HG03520 (cell line): Measurements from ENCODE around the gene NDUFB7.
A peak's percentile ranks its signal among the peaks of the same experiment; 100 is the strongest.
"Not testable (repeated sequence)": the region's sequence is repeated elsewhere in the genome, so short reads cannot be mapped to it uniquely, and the experiment has no call there.

ENCODE experiments used
- ATAC-seq: cut with Tn5 transposase; IDR thresholded peaks from one replicate; pipeline ENCODE4 v1.9.1; 2021; ENCODE audit warnings: mild to moderate bottlenecking, moderate library complexity; ENCODE audit not compliant: unreplicated experiment

The NDUFB7 gene

DNA sequence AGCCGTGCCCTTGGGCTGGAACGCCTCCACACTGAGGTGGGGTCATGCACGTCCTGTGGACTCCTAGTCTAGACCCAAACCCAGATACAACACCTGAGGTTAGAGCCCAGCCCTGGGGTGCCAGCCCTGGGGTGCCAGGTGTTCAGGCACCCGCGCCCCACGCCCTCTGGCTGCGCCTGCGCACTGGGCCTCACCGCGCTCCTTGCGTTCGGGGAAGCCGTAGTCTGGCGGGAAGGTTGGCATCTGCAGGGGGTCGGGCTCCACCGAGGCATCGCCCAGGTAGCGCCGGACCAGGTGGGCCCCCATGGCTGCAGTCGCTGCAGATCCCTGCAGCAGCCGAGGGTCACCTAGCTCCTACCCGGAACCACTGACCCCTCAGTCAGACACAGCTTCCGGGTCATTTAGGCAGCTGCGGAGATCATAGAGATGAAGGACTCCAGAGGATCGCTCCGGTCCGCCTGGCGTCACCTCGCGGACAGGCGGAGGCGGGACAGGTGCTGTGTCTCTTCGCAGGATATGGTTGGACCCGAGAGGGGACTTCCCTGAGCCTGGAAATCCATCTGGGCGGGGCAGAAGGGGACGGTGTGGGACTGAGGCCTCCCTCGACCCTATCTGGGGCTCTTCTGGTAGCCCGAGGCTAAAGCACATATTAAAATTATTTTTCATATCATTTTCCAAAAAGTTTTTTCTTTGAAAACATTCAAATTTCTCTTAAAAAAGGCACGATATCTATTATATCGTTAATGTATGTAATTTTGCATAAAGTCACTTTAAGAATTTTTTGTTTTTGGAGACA, at the start of gene NDUFB7:
TSS of gene NDUFB7 (minus strand) at position 372 of the 796 bp plus-strand sequence. CDS start at position 306, 66 bp downstream.
- peak; percentile 65 for ATAC-seq

- ATAC-seq = no peak
These were observed 47.5 kb upstream of the NDUFB7 start for GRCh38 chr19:14619404-14619803.

DNA sequence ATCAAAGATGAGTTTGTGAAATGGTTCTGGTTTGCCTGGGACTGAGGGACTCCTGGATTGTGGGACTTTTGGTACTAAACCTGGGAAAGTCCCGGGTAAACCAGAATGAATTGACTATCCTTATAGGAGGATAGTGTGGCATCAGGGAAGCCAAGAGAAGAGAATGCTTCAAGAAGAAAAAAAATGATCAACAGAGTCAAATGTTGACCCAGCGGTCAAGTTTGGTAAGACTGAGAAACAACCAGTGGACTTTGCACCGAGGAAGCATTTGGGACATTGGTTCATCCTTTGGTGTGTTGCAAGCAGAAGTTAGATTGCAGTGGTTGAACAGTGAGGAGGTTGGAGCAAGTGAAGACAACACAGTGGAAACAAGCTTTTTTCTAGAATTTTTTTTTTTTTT, 44.5 kb upstream of the NDUFB7 start:
- no peak for ATAC-seq

GRCh38 chr19:14615623-14616022, 43.8 kb upstream of the NDUFB7 start:
- ATAC-seq = no peak

DNA sequence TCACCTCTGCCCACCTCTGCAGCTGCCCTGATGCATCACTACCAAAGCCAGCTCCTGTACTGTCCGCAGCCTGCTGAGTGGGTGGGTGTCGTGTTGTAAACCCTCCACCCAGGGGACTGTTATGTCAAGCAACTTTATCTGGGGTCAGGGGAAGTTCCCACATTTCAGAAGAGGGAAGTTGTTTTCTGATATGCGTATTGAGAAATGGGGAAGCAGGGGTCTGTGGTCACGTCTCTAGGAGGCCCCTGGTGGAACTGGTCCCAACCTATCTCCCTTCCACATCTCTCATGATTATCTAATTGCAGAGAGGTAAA, 42.2 kb upstream of the NDUFB7 start:
- no peak for ATAC-seq

- ATAC-seq = not testable (repeated sequence)
These were observed 41.7 kb upstream of the NDUFB7 start for GRCh38 chr19:14613399-14614098.

GRCh38 chr19:14612657-14613056, 40.8 kb upstream of the NDUFB7 start:
- no peak for ATAC-seq

- ATAC-seq = not testable (repeated sequence)
These were observed 40.4 kb upstream of the NDUFB7 start for GRCh38 chr19:14612242-14612641.

- no peak for ATAC-seq
These were observed 39.2 kb upstream of the NDUFB7 start for GRCh38 chr19:14611051-14611450.

GRCh38 chr19:14606627-14607026, 34.8 kb upstream of the NDUFB7 start:
- no peak for ATAC-seq

- ATAC-seq = peak; percentile 64
These were observed 32.1 kb upstream of the NDUFB7 start for GRCh38 chr19:14603990-14604387.

GRCh38 chr19:14599548-14600147, 27.8 kb upstream of the NDUFB7 start:
- no peak for ATAC-seq

DNA sequence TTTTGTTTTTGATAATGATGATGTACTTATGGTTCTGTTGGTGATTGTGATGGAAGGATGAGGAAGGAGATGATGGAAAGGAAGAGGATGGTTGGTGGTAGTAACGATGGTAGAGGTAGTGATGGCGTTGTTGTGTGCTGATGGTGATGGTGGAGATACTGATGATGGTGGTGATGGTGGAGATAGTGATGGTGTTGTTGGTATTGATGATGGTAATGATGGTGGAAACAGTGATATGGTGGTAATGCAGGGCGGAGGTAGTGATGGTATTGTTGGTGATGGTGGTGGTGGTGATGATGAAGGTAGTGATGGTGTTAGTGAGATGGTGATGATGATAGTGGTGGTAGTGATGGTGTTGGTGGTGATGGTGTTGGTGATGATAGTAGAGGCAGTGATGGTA, 23.7 kb upstream of the NDUFB7 start:
- no peak for ATAC-seq

- ATAC-seq = not testable (repeated sequence)
These were observed 17.6 kb upstream of the NDUFB7 start for GRCh38 chr19:14589433-14589832.

DNA sequence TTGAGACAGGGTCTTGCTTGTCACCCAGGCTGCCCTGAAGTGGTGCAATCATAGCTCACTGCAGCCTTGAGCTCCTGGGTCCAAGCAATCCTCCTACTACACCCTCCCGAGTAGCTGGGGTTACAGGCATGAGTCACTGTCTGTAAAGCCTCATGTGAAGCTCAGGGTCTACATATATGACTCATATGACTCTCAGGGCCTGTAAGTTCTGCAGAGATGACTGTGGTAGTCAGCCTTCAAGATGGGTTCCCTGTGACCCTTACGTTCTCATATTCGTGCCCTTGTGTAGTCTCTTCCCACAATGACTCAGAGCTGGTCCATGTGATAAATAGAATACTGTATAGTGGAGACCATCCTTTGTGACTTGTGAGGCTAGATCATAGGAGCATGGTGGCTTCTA, 13.3 kb upstream of the NDUFB7 start:
- peak; percentile 65 for ATAC-seq

- not testable (repeated sequence) for ATAC-seq
These were observed 12.5 kb upstream of the NDUFB7 start for GRCh38 chr19:14584372-14584771.

GRCh38 chr19:14582894-14583340, 11.1 kb upstream of the NDUFB7 start, which contains the start of gene CLEC17A:
CLEC17A (plus strand) TSS chr19:14583084; CDS start chr19:14583161, 77 bp downstream.
- no peak for ATAC-seq

DNA sequence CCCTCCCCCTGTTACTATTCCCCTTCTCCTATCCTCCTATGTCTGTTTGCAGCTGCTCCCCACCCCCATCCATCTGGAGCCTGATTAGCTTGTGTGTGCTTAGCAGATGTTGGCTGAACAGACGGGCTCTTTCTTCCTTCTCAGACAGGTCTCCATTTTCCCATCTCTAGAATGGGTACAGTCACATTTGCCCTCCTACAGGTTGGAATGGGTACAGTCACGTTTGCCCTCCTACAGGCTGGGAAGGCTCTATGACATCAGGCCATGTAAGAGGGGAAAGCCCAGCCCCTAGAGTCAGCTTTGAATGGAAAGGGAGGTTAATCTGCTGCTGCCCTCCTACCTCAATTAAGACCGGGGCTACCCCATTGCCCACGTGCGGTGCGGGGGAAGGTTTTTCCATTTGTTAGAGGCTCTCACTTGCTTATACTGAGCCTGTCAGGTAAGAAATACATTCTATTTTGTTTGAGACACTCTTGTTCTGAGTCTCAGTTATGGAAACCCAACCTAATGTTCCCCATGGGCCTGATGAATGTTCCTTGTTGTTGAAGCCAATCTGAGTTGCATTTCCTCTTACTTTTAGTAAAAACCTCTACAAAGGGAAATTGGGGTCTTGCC, 8.9 kb upstream of the NDUFB7 start:
- no peak for ATAC-seq

- ATAC-seq = no peak
These were observed 6.1 kb upstream of the NDUFB7 start for GRCh38 chr19:14577885-14578427.

DNA sequence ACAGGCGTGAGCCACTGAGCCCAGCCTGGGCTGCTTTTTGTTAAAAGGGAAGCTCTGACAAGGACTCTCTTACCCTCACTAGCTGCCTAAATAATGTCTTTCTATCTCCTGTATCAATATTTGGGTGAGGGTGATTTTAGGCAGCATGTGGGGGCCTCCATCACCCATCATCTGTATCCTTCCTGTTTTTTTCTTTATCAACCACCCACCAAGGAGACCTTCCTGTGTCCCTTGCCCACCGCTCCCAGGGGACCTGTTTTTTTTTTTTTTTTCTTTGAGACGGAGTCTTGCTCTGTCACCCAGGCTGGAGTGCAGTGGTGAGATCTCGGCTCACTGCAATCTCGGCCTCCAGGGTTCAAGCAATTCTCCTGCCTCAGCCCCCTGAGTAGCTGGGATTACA, 5.4 kb upstream of the NDUFB7 start:
- no peak for ATAC-seq

DNA sequence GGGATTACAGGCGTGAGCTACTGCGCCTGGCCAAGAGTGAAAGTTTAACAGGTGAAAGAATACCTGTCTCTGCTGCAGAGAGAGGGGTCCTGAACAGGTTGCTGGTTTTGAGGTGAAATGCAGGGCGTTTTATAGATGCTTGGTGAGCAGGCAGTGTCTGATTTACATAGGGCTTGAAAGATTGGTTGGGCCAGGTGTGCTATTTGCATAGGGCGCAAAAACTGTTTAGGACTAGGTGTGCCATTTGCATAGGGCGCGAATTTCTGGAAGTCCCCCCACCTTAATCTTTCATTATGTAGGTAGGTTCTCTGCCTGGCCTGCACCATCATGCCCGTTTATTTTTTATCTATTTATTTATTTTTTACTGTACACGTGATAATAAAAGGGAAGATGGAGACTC, 4.5 kb upstream of the NDUFB7 start:
- no peak for ATAC-seq
